PC-9 (cell line): ENCODE results near the gene SERPINC1. TPM values are rescaled to one million over a fixed set of nuclear protein-coding genes. Genes with fewer than 3 reads are reported as not detected.
"Not testable (repeated sequence)": the region's sequence is repeated elsewhere in the genome, so short reads cannot be mapped to it uniquely, and the experiment has no call there.

Experiments
- BruUV-seq: library from RNA; stranded (reverse); fragments of 400-500 nt; replicated peaks from 2 replicates; lab custom pipeline; 2021; lab: Mats Ljungman, UMichigan
- CTCF ChIA-PET: fragments of 300-600 bp; sonication (Branson Sonifier 250); formaldehyde crosslinking; loops from one replicate; lab custom pipeline; 2022; ENCODE audit warnings: antibody characterized with exemption; lab: Charles Lee
- POLR2A ChIA-PET: fragments of 300-600 bp; sonication (Branson Sonifier 250); formaldehyde crosslinking; loops from one replicate; lab custom pipeline; 2022; ENCODE audit warnings: antibody characterized with exemption; ENCODE audit not compliant: unreplicated experiment; lab: Charles Lee
- DNase-seq, 2 experiments: peaks; one replicate each; pipeline versions ENCODE4 v3.0.0 to v3.0.0-alpha.2; 2015 to 2022; ENCODE audit warnings: mixed read lengths in 1 of 2
- H2AFZ ChIP-seq: fragments of 200-600 bp; sonication (generic); 2 replicates; pipeline ENCODE4 v1.8.1; 2017; ENCODE audit warnings: antibody characterized with exemption
- H3F3A ChIP-seq: fragments of 200-600 bp; sonication (generic); 2 replicates; pipeline ENCODE4 v1.8.1; 2017; ENCODE audit warnings: antibody characterized with exemption, mild to moderate bottlenecking, low read depth; ENCODE audit not compliant: insufficient read depth
- H3K27ac ChIP-seq: fragments of 200-600 bp; sonication (generic); 2 replicates; pipeline ENCODE4 v1.6.1; 2016; ENCODE audit warnings: mixed run types
- H3K27me3 ChIP-seq: fragments of 200-600 bp; sonication (generic); 2 replicates; pipeline ENCODE4 v1.6.1; 2016; ENCODE audit warnings: low read depth, mixed run types; ENCODE audit not compliant: insufficient read depth
- H3K36me3 ChIP-seq: fragments of 200-600 bp; sonication (generic); 2 replicates; pipeline ENCODE4 v1.6.1; 2016; ENCODE audit warnings: low read depth, mixed run types
- H3K4me1 ChIP-seq: fragments of 200-600 bp; sonication (generic); replicated peaks from 2 replicates; pipeline ENCODE4 v1.6.1; 2016; ENCODE audit warnings: mixed run types; ENCODE audit not compliant: insufficient read depth
- H3K4me2 ChIP-seq: fragments of 200-600 bp; sonication (generic); 2 replicates; pipeline ENCODE4 v1.6.1; 2017; ENCODE audit warnings: mixed run types
- H3K4me3 ChIP-seq: fragments of 200-600 bp; sonication (generic); 2 replicates; pipeline ENCODE4 v1.6.1; 2016; ENCODE audit warnings: mixed run types
- H3K79me2 ChIP-seq: fragments of 200-600 bp; sonication (generic); 2 replicates; pipeline ENCODE4 v1.6.1; 2017; ENCODE audit warnings: low read depth, mixed run types
- H3K9me2 ChIP-seq: fragments of 200-600 bp; sonication (generic); 2 replicates; pipeline ENCODE4 v1.8.1; 2017; ENCODE audit warnings: mild to moderate bottlenecking; ENCODE audit not compliant: insufficient read depth
- H3K9me3 ChIP-seq: fragments of 200-600 bp; sonication (generic); 2 replicates; pipeline ENCODE4 v1.8.1; 2016; ENCODE audit warnings: low read depth; ENCODE audit not compliant: insufficient read depth
- H4K20me1 ChIP-seq: fragments of 200-600 bp; sonication (generic); 2 replicates; pipeline ENCODE4 v1.8.1; 2017; ENCODE audit not compliant: insufficient read depth
- EZH2 ChIP-seq: fragments of 200-600 bp; sonication (generic); IDR thresholded peaks from 2 replicates; pipeline ENCODE4 v1.8.0; 2017; ENCODE audit warnings: antibody characterized with exemption, low read depth
- intact Hi-C: fragments of 100-400 bp; cut with micrococcal nuclease; formaldehyde crosslinking; loops from one replicate; pipeline ENCODE4 v1.10.0; 2022; ENCODE audit not compliant: unreplicated experiment
- total RNA-seq: library from RNA; stranded (reverse); gene quantifications from 2 replicates; pipeline ENCODE4 v1.2.3, GENCODE V29; 2021
- TF ChIP-seq, protein P1 (sequence below): fragments of 200-600 bp; sonication (generic); conservative IDR thresholded peaks from 2 replicates; pipeline ENCODE4 v1.6.1; 2017; ENCODE audit warnings: mixed run types, antibody characterized with exemption, mild to moderate bottlenecking, moderate library complexity

Gene SERPINC1
- total RNA-seq, 1 experiment from 2014 or later: 0.44 TPM

GRCh38 chr1:173861731-173862145 lies 55.4 kb downstream of the SERPINC1 start:
- CTCF ChIA-PET: no interaction called here
- H3F3A ChIP-seq: peaks cover 72% of the 10 kb centered on the region
- H3K4me1 ChIP-seq: peaks cover 25% of the 10 kb centered on the region
- H3K79me2 ChIP-seq: peaks cover 24% of the 10 kb centered on the region
- intact Hi-C loops: loop anchor here (10.0 kb wide), 2 partner anchors 213 to 1327 kb away; partner anchors contain the start of gene SUCO
- H3K36me3 ChIP-seq: peaks cover 44% of the 10 kb centered on the region
- no peaks in the 10 kb centered on the region for H3K9me2 ChIP-seq
- H3K27ac ChIP-seq: peak overlapping the region; percentile 31
- POLR2A ChIA-PET: no interaction called here
- H2AFZ ChIP-seq: no peak overlapping the region
- H3K4me2 ChIP-seq: no peak overlapping the region
- H3K27me3 ChIP-seq: no peaks in the 10 kb centered on the region
- H4K20me1 ChIP-seq: peaks cover 48% of the 10 kb centered on the region
- peak in 1 of 2 experiments; percentile 56 for DNase-seq
- no TSS peak for BruUV-seq
- no peak overlapping the region for H3K4me3 ChIP-seq
- TF ChIP-seq, protein P1, sequence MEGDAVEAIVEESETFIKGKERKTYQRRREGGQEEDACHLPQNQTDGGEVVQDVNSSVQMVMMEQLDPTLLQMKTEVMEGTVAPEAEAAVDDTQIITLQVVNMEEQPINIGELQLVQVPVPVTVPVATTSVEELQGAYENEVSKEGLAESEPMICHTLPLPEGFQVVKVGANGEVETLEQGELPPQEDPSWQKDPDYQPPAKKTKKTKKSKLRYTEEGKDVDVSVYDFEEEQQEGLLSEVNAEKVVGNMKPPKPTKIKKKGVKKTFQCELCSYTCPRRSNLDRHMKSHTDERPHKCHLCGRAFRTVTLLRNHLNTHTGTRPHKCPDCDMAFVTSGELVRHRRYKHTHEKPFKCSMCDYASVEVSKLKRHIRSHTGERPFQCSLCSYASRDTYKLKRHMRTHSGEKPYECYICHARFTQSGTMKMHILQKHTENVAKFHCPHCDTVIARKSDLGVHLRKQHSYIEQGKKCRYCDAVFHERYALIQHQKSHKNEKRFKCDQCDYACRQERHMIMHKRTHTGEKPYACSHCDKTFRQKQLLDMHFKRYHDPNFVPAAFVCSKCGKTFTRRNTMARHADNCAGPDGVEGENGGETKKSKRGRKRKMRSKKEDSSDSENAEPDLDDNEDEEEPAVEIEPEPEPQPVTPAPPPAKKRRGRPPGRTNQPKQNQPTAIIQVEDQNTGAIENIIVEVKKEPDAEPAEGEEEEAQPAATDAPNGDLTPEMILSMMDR: no peak
- no peak for TF ChIP-seq EZH2
- no peaks in the 10 kb centered on the region for H3K9me3 ChIP-seq

DNA sequence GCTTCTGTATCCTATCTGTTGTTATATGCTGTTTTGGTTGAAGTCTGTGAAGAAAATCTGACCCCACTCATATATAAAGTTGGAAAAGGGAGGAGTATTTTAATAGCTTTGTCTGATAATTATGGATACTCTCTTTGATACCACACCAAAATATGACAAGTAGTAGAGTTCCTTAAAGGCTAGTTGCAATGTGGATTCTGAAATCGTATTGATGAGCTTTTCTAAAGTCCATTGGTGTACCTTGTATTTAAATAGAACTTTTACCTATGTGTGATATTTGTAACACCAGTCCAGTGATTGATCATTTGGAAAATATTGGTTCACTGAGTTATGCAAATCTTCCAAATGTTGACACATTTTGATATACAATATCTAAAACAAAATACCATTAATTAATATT lies 57.1 kb downstream of the SERPINC1 start:
- Histone ChIP-seq H3K4me1 (peaks cover 14% of the 10 kb centered on the region), H3K4me3 (no peak overlapping the region), H3K27me3 (no peaks in the 10 kb centered on the region), H3K27ac (0 out of 2 replicates have a peak overlapping the region, but pooled peaks have one; percentile 11), H3K9me3 (no peaks in the 10 kb centered on the region), H4K20me1 (peaks cover 31% of the 10 kb centered on the region), H3F3A (peaks cover 55% of the 10 kb centered on the region), H3K36me3 (peaks cover 34% of the 10 kb centered on the region), H2AFZ (no peak overlapping the region), H3K4me2 (no peak overlapping the region), H3K79me2 (peaks cover 7% of the 10 kb centered on the region), H3K9me2 (no peaks in the 10 kb centered on the region)
- intact Hi-C loops: loop anchor here (10.0 kb wide), 2 partner anchors 215 to 1325 kb away; partner anchors contain the start of gene SUCO
- ChIA-PET CTCF (no interaction called here), POLR2A (interaction anchor here (0.7 kb wide), 1 partner anchor 24 kb away, joined by 3 read pairs; no protein-coding TSS in a partner anchor)
- no peak for TF ChIP-seq EZH2
- BruUV-seq: no TSS peak
- DNase-seq: no peak

- CTCF ChIA-PET, DNase-seq, H3K27ac ChIP-seq, H3K4me2 ChIP-seq, H3K79me2 ChIP-seq, H3K9me2 ChIP-seq, H3K9me3 ChIP-seq, intact Hi-C loops, H3K4me3 ChIP-seq, H3K27me3 ChIP-seq, BruUV-seq, H2AFZ ChIP-seq, H3K4me1 ChIP-seq: not testable (repeated sequence)
- Histone ChIP-seq H3K36me3 (peaks cover 28% of the 10 kb centered on the region), H4K20me1 (peaks cover 26% of the 10 kb centered on the region), H3F3A (peaks cover 50% of the 10 kb centered on the region)
- POLR2A ChIA-PET: interaction anchor here (0.7 kb wide), 1 partner anchor 23 kb away, joined by 3 read pairs; no protein-coding TSS in a partner anchor
Observed at GRCh38 chr1:173859547-173859946, 57.6 kb downstream of the SERPINC1 start.

- no peak overlapping the region for H3K27ac ChIP-seq
- peaks cover 5% of the 10 kb centered on the region; the same call in 1 of the 2 replicates for H4K20me1 ChIP-seq
- H3K4me1 ChIP-seq: no peaks in the 10 kb centered on the region
- no peak for TF ChIP-seq EZH2
- TF ChIP-seq, protein P1: no peak
- H2AFZ ChIP-seq: no peak overlapping the region
- no peak for DNase-seq
- no peaks in the 10 kb centered on the region for H3K79me2 ChIP-seq
- ChIA-PET POLR2A (no interaction called here), CTCF (no interaction called here)
- no peak overlapping the region for H3K4me3 ChIP-seq
- peaks cover 29% of the 10 kb centered on the region for H3F3A ChIP-seq
- peaks cover 10% of the 10 kb centered on the region; the same call in 1 of the 2 replicates for H3K36me3 ChIP-seq
- no peaks in the 10 kb centered on the region for H3K27me3 ChIP-seq
- intact Hi-C loops: no loop called here
- BruUV-seq: no TSS peak
- no peaks in the 10 kb centered on the region for H3K9me3 ChIP-seq
- H3K9me2 ChIP-seq: no peaks in the 10 kb centered on the region
- no peak overlapping the region for H3K4me2 ChIP-seq
Observed at GRCh38 chr1:173857363-173857917, 59.7 kb downstream of the SERPINC1 start.
